Mucosa of gallbladder (tissue), 1 donor: ENCODE results near the gene AFF3. TPM values are rescaled to one million over a fixed set of nuclear protein-coding genes. Genes with fewer than 3 reads are reported as not detected.

Source experiments
- DNase-seq: peaks from one replicate; pipeline ENCODE4 v3.0.0-alpha.2; 2020; ENCODE audit warnings: low spot score
- total RNA-seq: library from RNA; stranded (reverse); gene quantifications from one replicate; pipeline ENCODE4 v1.2.1, GENCODE V29; 2021
- donor health status: DM: no; HTN: no; CAD: no.

Gene AFF3
- total RNA-seq, 1 donor from 2014 or later = 9.1 TPM

- no peak for DNase-seq
Measured at GRCh38 chr2:99860720-99861375, 281.5 kb downstream of the AFF3 start.

- no peak for DNase-seq
Measured at GRCh38 chr2:99858951-99859596, 283.3 kb downstream of the AFF3 start.

- DNase-seq = no peak
Measured at GRCh38 chr2:99857867-99858444, 284.4 kb downstream of the AFF3 start.

GRCh38 chr2:99857372-99857771 is 285.0 kb downstream of the AFF3 start:
- DNase-seq = no peak

DNA sequence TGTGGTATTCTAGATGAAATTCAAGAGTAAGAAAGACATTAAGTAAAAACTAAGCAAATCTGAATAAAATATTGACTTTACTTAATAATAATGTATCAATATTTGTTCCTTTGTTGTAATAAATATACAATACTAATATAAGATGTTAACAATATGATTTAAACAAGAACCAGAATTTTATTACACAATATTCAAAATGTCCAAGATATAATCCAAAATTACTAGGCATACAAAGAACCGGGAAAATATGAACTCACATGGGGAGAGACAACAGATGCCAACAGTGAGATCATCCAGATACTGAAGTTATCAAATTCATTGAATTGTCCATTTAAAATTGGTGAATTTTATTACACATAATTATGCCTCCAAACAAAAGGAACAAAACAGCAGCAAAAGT is 286.3 kb downstream of the AFF3 start:
- no peak for DNase-seq

GRCh38 chr2:99854236-99854852 is 288.0 kb downstream of the AFF3 start:
- no peak for DNase-seq

- DNase-seq = no peak
Measured at GRCh38 chr2:99852956-99853355, 289.4 kb downstream of the AFF3 start.

GRCh38 chr2:99852376-99852934 is 289.9 kb downstream of the AFF3 start:
- DNase-seq = no peak

GRCh38 chr2:99851811-99852210 is 290.6 kb downstream of the AFF3 start:
- DNase-seq = no peak

DNA sequence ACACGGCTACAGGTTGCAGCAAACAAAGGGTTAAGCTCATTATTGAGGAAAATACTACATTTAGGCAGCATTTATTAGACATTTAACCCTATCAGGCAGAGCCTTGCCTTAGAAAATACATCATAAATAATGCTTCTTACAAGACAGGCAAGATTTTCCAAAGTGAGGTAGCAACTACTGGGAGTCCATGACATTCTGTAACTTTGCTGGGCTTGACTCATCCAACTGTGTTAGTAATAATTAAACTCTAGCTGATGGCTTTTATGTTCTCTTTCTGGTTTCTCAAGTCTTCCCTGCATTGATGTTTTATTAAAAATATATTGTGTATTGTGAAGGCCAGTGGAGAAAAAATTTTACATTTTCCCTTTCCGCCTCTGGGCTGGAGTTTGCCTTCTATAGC is 291.3 kb downstream of the AFF3 start:
- DNase-seq = no peak

GRCh38 chr2:99850084-99850710 is 292.2 kb downstream of the AFF3 start:
- DNase-seq = no peak

- no peak for DNase-seq
Measured at GRCh38 chr2:99846462-99847107, 295.8 kb downstream of the AFF3 start.

DNA sequence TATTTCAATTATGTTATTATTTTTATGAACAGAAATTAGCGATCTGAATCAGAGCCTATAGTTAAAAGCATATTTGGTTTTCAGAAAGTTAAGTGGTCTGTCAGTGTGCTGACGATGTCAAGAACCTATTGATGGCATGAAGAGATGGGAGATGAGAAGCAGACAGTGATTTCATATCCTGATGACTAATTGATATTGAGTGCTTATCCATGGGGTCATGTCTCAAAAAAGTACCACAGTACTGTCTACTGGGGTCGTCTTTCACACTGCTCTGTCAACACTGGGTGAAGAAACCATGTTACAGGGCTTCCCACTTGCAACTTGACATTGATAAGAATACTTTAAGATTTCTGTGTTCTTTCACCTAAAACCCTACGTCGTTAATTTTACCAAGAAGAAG is 297.1 kb downstream of the AFF3 start:
- no peak for DNase-seq

DNA sequence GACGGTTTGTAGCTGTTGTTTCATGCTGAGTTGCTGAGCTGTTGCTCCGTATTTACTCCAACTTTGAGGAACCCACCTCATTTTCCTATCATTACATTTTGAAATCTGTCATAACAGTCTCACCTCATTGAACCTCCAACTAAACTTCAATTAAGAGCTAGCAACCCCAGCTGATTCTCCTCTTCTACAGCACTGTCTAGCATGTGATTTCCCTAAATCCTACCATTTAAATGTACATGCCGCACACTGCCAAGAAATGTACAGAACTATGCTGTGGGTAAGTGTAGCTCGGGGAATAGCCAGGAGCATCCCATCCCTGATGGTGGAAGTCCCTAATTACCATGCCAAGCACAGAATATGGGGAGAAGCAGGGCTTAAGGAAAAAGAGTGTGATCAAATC is 299.9 kb downstream of the AFF3 start:
- no peak for DNase-seq

GRCh38 chr2:99841749-99842148 is 300.6 kb downstream of the AFF3 start:
- DNase-seq = no peak

DNA sequence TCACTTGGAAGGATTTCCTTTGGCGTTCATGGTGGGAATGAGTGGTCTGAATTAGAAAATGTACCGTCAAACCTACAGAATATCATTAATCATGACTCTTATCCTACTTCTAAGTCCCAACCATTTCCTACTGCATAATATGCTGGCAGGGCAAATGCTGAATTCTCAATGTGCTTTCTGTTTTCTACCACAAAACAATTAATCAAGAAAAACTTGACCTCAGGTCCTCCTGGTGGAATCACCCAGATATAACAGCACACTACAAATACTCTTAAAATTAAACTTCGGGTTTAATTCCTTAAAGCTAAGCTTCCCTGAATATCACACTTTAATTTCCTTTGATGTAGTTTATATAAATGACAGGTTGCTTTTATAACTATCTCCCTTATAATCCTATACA is 301.6 kb downstream of the AFF3 start:
- DNase-seq = no peak

- no peak for DNase-seq
Measured at GRCh38 chr2:99836690-99837605, 305.4 kb downstream of the AFF3 start.

DNA sequence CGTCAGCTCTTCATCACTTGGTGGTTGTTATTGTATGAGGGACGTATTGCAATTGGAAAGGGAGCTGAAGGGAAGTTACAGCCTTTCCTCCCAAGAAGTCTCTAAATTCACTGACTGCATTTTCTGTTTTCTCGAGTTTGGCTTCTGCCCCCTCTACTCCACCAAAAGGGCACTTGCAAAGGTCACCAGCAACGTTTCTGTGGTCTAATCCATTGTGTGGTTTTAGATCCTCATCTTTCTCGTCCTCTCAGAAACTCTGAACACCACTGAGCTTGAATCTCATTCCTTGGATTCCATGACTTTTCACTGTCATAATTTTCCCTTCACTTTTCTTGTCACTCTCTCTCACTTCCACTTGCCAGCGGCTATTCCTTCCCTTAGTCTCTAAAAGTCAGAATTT is 308.0 kb downstream of the AFF3 start:
- no peak for DNase-seq

DNA sequence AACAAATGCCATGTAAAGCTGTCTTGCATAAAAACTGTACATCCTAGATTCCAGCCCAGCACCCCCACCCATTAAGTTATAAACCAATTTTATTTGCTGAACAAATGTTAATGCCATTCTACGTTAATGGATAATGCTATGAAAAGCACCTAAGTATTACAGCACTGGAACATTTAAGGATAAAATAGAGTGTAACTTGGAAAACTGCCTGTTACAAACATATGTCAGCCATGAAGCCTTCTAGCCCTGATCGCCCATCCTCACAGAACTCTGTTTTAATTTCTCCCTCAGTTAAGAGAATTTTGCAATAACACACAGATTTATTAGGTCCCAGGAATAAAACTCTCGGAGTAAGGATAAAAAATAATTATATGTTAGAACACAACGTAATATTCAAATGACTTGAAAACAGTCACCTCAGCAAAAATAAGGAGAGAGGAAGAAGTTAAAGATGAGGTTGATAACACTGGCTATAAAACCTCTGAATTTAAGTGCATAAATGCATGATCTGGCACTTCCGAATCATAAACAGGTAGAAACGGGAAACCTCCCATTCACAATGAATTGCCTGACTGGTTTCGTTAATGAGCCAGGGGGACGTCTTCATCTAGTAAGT is 308.7 kb downstream of the AFF3 start:
- no peak for DNase-seq

GRCh38 chr2:99832926-99833325 is 309.5 kb downstream of the AFF3 start:
- DNase-seq = no peak
